Skeletal muscle cell (primary cell): Measurements from ENCODE around the gene FAS.
A peak's percentile ranks its signal among the peaks of the same experiment; 100 is the strongest.

Experiments used
- DNase-seq: peaks from one replicate; pipeline ENCODE4 v3.0.0-alpha.2; 2010; ENCODE audit warnings: low read depth
- H3K4me3 ChIP-seq: 2 replicates; pipeline ENCODE4 v1.5.1; 2011; ENCODE audit warnings: low read depth, mild to moderate bottlenecking, control low read depth, low read length, moderate library complexity

Gene FAS

GRCh38 chr10:88966797-88967196 lies 23.8 kb upstream of the FAS start:
- no peak overlapping the region for H3K4me3 ChIP-seq
- DNase-seq: no peak

DNA sequence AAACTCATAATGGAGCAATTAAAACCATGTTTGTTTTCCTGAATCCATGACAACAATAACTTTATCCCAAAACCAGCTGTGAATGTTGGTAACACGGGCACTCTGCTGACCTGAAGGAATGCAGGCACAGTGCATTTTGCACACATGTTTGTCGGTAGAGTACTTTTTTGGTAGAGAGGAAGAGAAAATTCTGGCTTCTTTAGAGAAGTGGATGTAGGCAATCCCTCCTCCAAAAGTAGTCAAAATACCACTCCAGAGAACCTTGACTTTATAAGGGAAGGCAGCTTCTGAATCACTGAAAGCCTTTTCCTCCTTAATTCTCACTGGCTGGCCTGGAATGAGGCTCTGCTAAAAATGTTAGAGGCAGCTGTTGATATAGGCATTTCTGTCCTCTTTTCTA lies 22.2 kb upstream of the FAS start:
- no peak for DNase-seq
- H3K4me3 ChIP-seq: no peak overlapping the region

DNA sequence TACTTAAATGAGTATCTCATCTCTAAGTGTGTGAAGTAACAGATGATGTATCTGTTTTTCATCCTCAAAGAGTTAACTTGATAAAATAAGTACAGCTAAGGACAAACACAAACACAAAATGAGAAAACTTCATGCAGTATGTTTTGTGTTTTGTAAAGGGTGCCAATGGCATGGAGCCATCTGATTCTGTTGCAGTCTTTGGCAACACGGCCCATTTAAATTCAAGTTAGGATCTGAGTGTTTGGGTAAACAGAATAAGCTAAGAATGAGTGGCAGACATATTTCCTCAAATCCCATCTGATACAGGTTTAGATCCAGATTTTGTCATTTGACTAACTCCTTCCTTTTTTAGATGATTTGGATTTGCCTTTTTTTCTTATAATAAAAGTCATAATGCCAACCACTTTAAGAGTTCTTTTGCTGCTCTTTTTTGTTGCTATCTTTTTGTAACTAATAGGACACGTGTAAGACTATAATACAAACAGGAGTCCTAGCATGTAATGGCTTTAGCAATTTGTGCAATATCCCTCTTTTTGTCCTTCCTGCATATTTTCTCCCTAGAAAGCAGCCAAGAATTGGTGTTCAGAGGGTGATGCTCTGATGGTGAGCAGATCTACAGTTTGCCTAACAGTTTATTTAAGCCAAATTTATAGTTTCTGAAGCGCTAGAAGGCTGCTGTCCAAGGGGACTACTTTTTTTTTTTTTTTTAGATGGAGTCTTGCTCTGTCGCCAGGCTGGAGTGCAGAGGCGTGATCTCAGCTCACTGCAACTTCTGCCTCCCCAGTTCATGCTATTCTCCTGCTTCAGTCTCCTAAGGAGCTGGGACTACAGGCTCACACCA lies 19.2 kb upstream of the FAS start:
- no peak overlapping the region for H3K4me3 ChIP-seq

GRCh38 chr10:88974012-88974411 lies 16.6 kb upstream of the FAS start:
- H3K4me3 ChIP-seq: no peak overlapping the region

More for the DNA sequence above, 19.2 kb upstream of the FAS start:
- DNase-seq: no peak

GRCh38 chr10:88974446-88975376 lies 15.9 kb upstream of the FAS start:
- DNase-seq: no peak
- H3K4me3 ChIP-seq: peak overlapping the region; percentile 36

More at GRCh38 chr10:88974012-88974411, 16.6 kb upstream of the FAS start:
- no peak for DNase-seq

- peak overlapping the region; percentile 36 for H3K4me3 ChIP-seq
- no peak for DNase-seq
These were observed 15.2 kb upstream of the FAS start for GRCh38 chr10:88975377-88975720.

- H3K4me3 ChIP-seq: no peak overlapping the region
- DNase-seq: no peak
These were observed 12.1 kb upstream of the FAS start for GRCh38 chr10:88978463-88978862.

DNA sequence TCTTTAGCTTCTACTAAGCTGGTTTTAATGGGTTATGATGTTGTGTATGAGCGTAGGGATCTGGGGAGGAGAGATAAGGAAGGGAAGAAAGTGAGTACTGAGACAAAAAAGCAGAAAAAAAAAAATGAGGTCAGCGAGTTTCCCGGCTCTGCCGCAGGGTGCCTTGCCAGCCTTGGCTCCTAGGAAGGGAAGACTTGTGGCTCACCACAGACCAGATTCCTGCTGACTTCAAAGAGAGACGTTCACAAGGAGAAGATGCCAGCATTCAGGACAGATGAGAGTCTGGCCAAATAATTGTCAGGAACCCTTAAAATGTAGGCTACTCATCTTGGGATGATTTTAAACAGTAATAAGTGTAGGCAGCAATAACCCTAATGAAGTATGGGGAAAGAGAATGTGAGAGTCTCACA lies 11.4 kb upstream of the FAS start:
- peak; percentile 38 for DNase-seq
- no peak overlapping the region for H3K4me3 ChIP-seq

GRCh38 chr10:88979603-88980002 lies 11.0 kb upstream of the FAS start:
- H3K4me3 ChIP-seq: no peak overlapping the region
- DNase-seq: no peak

DNA sequence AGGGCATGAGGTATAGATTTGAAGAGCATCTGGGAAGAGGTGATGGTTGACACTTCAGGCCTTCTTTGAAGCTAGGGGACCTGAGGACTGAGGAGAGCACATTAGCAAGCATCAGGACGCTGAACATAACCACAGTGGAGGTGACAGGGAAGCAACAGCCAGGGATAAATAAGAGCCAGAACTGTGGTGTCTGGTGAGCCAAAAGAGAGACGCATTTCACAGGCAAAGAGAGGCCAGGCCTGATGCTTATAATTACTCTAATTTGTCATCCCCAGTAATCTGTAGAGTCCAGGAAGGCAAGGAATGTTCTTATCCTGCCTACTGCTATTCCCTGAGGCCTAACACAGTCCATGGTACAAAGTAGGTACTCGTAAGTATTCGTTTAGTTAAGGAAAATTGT lies 10.4 kb upstream of the FAS start:
- no peak overlapping the region for H3K4me3 ChIP-seq
- DNase-seq: no peak

GRCh38 chr10:88980800-88981199 lies 9.8 kb upstream of the FAS start:
- no peak for DNase-seq
- H3K4me3 ChIP-seq: no peak overlapping the region

DNA sequence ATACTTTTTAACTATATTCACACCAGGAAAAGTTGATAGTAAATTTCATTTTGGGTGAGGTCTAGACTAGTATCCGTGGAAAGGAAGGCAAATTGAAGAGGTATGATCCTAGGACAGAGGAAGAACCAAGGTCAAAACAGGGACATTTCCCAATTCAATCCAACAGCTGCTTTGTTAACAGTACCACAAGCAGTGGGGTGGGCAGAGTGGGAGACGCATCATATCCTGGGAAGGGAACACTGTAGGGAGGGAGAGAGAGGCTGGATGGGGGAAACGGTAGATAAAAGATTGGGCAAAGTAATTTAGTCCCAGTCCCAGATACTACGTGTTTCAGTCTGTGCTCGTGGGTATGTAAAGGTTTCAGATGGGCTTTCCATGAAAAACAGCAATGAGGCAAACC lies 9.2 kb upstream of the FAS start:
- no peak overlapping the region for H3K4me3 ChIP-seq
- DNase-seq: no peak

GRCh38 chr10:88982366-88982765 lies 8.2 kb upstream of the FAS start:
- no peak overlapping the region for H3K4me3 ChIP-seq
- DNase-seq: no peak

DNA sequence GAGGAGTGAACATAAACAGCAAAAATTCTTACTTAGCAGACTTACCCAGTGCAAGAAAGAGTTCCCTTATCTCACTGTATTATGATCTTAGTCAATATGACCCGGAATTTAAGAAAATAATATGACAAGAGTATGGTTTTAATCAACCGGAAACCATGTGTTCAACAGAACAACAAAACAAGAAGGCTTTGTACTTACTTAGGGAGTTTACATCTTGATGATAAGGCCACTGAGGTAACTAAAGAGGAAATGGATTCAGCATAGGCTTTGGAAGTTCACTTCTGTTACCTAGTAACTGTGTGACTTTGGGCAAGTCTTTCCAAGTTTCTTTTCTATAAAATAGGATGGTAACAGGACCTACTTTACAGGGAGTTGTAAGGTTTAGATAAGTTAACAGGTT lies 7.4 kb upstream of the FAS start:
- DNase-seq: no peak
- H3K4me3 ChIP-seq: no peak overlapping the region

DNA sequence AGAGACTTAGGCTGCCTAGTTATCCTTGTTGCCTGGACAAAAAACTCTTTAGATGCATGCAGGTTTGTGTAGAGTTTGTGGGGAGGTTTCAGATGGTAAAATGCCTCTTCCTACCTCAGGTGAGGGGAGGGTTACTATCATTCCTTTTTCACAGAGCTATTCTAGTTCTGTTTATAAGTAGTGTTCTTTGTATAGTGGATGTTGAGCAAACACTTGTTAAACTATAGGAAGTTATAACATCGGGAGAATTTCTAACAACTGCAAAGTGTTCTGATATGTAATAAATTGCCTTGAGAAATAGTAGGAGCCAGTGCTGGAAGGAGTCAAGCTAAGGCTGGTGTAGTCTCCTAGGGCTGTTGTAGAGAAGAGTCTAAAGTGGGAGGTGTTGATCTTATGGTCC lies 6.7 kb upstream of the FAS start:
- DNase-seq: no peak
- no peak overlapping the region for H3K4me3 ChIP-seq

DNA sequence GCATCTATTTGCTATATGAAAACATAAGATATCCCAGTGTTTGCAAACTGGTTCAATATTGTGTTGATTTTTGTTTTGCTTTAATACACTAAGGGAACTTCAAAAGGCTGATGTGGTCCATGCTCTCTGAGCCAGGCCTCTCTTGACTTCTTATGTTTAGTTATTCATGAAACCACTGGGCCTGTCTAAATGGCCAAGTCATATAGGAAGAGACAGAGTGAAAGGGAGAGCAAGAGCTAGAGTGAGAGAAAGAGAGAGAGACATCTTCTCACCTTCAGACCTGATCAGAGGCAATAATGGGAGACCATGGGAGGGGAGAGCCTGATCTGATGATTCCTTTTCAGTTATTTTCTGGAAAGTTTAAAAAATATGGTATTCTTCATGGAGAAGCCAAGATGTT lies 6.1 kb upstream of the FAS start:
- H3K4me3 ChIP-seq: no peak overlapping the region
- no peak for DNase-seq

- DNase-seq: no peak
- no peak overlapping the region for H3K4me3 ChIP-seq
These were observed 3.9 kb upstream of the FAS start for GRCh38 chr10:88986549-88987242.

DNA sequence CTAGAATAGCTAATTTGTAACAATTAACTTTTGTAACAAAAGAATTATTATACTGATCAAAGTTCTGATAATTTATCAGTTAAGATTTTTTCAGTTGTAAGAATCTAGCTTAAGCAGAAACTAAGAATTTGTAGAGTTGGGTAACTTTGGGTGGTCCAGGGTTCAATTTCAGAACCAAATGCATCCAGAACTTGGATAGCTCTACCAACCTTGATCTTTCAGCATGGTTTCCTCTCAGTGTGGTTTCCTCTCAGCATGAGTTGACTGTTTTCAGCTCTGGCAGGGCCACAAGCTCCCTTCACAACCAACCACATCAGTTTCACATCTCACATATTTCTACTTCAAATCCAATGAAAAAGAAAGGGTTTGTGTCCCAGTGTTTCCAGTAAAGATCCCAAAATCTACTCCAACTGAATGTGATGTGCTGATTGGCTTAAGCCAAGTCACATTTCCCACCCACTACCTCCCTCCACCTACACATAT lies 3.3 kb upstream of the FAS start:
- no peak for DNase-seq
- no peak overlapping the region for H3K4me3 ChIP-seq

DNA sequence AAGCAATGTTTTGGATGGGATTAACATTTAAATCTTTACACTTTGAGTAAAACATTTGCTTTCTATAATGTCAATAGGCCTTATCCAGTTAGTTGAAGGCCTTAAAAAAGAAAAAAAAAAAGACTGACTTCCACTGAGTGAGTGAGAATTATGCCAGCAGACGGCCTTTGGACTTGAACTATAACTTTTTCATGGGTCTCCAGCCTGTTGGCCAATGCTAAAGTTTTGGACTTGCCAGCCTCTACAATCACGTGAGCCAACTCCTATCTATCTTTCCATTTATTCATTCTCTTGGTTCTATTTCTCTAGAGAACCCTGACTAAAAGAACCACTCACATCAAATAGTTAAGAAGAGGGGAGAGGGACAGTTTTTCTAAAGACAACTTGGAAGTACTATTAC lies 2.8 kb upstream of the FAS start:
- no peak overlapping the region for H3K4me3 ChIP-seq

GRCh38 chr10:88989423-88989822 lies 1.2 kb upstream of the FAS start:
- peak overlapping the region; percentile 81 for H3K4me3 ChIP-seq
- no peak for DNase-seq

More for the DNA sequence above, 2.8 kb upstream of the FAS start:
- no peak for DNase-seq
